Keratinocyte (primary cell): ENCODE data around the gene TMEM132C. TPM values are rescaled to one million over a fixed set of nuclear protein-coding genes. Genes with fewer than 3 reads are reported as not detected.

Source experiments
- DNase-seq: peaks from one replicate; pipeline ENCODE4 v3.0.0-alpha.2; 2011; ENCODE audit warnings: low read depth, missing footprints, low spot score
- FAIRE-seq: peaks from 2 replicates; lab custom pipeline; 2011; peaks lifted over from hg19 to GRCh38; lab: Jason Lieb, UNC
- H2AFZ ChIP-seq: 2 replicates; pipeline ENCODE4 v1.6.0; 2012; ENCODE audit warnings: low read length, control low read depth, inconsistent platforms; ENCODE audit not compliant: control insufficient read depth
- H3K27ac ChIP-seq: 2 replicates; pipeline ENCODE4 v1.5.1; 2011; ENCODE audit warnings: low read length; ENCODE audit not compliant: control insufficient read depth, insufficient read depth
- H3K27me3 ChIP-seq: 3 replicates; pipeline ENCODE4 v1.6.0; 2011; ENCODE audit warnings: low read length; ENCODE audit not compliant: control insufficient read depth, insufficient read depth; ENCODE audit errors: extremely low read depth
- H3K36me3 ChIP-seq, 2 experiments: 2 replicates in 1 of 2; 3 replicates in 1 of 2; pipeline ENCODE4 v1.5.1; 2011; ENCODE audit warnings: low read length in 2 of 2, mild to moderate bottlenecking in 1 of 2; ENCODE audit not compliant: control insufficient read depth in 2 of 2, insufficient read depth in 2 of 2; ENCODE audit errors: extremely low read depth in 1 of 2
- H3K4me1 ChIP-seq: 3 replicates; pipeline ENCODE4 v1.5.1; 2011; ENCODE audit warnings: low read length; ENCODE audit not compliant: control insufficient read depth, insufficient read depth; ENCODE audit errors: extremely low read depth
- H3K4me2 ChIP-seq: 3 replicates; pipeline ENCODE4 v1.6.0; 2011; ENCODE audit warnings: low read depth, low read length; ENCODE audit not compliant: control insufficient read depth, insufficient read depth; ENCODE audit errors: extremely low read depth
- H3K4me3 ChIP-seq, 3 experiments: fragments of 200-600 bp in 1 of 3; sonication (generic) in 1 of 3; 2 replicates in 2 of 3; 3 replicates in 1 of 3; pipeline ENCODE4 v1.5.1; 2011 to 2016; ENCODE audit warnings: low read length in 3 of 3, mild to moderate bottlenecking in 3 of 3, control low read depth in 2 of 3, inconsistent platforms in 1 of 3, low read depth in 1 of 3, mixed read lengths in 1 of 3, mixed run types in 1 of 3, moderate library complexity in 1 of 3; ENCODE audit not compliant: control insufficient read depth in 2 of 3, insufficient read depth in 2 of 3; ENCODE audit errors: extremely low read depth in 1 of 3
- H3K79me2 ChIP-seq: 2 replicates; pipeline ENCODE4 v1.6.0; 2012; ENCODE audit warnings: low read length; ENCODE audit not compliant: control insufficient read depth, insufficient read depth
- H3K9ac ChIP-seq: 3 replicates; pipeline ENCODE4 v1.6.0; 2011; ENCODE audit warnings: low read length; ENCODE audit not compliant: control insufficient read depth, insufficient read depth; ENCODE audit errors: extremely low read depth
- H3K9me1 ChIP-seq: 3 replicates; pipeline ENCODE4 v1.6.0; 2011; ENCODE audit warnings: low read length; ENCODE audit not compliant: control insufficient read depth, insufficient read depth; ENCODE audit errors: extremely low read depth
- H3K9me3 ChIP-seq: 2 replicates; pipeline ENCODE4 v1.5.1; 2012; ENCODE audit warnings: low read depth, low read length; ENCODE audit not compliant: control insufficient read depth
- H4K20me1 ChIP-seq: 3 replicates; pipeline ENCODE4 v1.6.0; 2011; ENCODE audit warnings: low read length; ENCODE audit not compliant: control insufficient read depth, insufficient read depth; ENCODE audit errors: extremely low read depth
- EZH2 ChIP-seq: IDR thresholded peaks from one replicate; pipeline ENCODE4 v1.6.1; 2012; ENCODE audit warnings: inconsistent platforms, mild to moderate bottlenecking, low read length, moderate library complexity
- dilution Hi-C: fragments of 300-500 bp; cut with MboI; formaldehyde crosslinking; loops from one replicate; pipeline ENCODE4 v1.7.0; 2020; ENCODE audit warnings: low sequenced_read_pairs; ENCODE audit not compliant: extremely low pct_ligation_motif_present
- polyA plus RNA-seq, 5 experiments: library from polyadenylated mRNA; depleted of rRNA in 3 of 5; stranded (reverse) in 3 of 5; stranded (forward) in 1 of 5; unstranded in 1 of 5; fragments of >200 nt; gene quantifications; 1 replicate in 1 of 5; 2 replicates in 3 of 5; 3 replicates in 1 of 5; pipeline versions ENCODE4 v1.2.1 to v1.2.3, GENCODE V29; 2011 to 2012; ENCODE audit warnings: missing spikeins in 2 of 5, low read depth in 1 of 5, low replicate concordance in 1 of 5
- TF ChIP-seq, protein P1 (sequence below), 3 experiments: IDR thresholded peaks in 1 of 3; conservative IDR thresholded peaks in 1 of 3; optimal IDR thresholded peaks in 1 of 3; 2 replicates in 2 of 3; 3 replicates in 1 of 3; pipeline versions ENCODE3 to v1.5.1; 2011; ENCODE audit warnings: low read length in 3 of 3, mild to moderate bottlenecking in 3 of 3, moderate library complexity in 2 of 3, control low read depth in 1 of 3, inconsistent platforms in 1 of 3; ENCODE audit not compliant: insufficient read depth in 2 of 3; ENCODE audit errors: extremely low read depth in 1 of 3

Gene TMEM132C
- polyA plus RNA-seq, 1 donor (not counting 4 experiments of a cell fraction or from before 2014, with no cell fraction given), result not detected

DNA sequence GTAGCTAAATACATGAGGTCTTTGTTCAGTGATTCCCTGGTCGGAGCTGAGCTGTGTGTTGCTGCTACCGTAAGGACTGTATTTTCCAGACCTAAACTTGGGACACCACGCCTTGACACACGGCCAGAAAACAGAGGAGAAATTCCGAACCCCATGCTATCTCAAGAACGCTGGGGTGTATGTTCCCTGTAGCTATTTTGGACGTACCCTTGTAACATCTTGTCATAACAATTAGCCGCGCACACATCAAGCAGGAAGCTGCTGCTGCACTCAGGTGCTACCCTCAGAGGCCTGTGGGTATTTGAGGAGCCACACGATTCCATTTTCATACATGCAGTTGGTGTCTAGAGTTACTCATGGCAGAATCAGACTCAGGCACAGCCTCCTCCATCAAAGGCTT, 255.0 kb downstream of the TMEM132C start:
- dilution Hi-C loops, result no loop called here
- Histone ChIP-seq H3K79me2 (no peaks in the 10 kb centered on the region), H2AFZ (no peak overlapping the region), H3K9ac (no peak overlapping the region), H3K36me3 (no peaks in the 10 kb centered on the region), H3K27me3 (no peaks in the 10 kb centered on the region), H3K4me1 (no peaks in the 10 kb centered on the region), H3K27ac (no peak overlapping the region), H3K4me3 (no peak overlapping the region), H3K9me1 (no peaks in the 10 kb centered on the region), H3K4me2 (no peak overlapping the region), H4K20me1 (no peaks in the 10 kb centered on the region), H3K9me3 (peaks cover 2% of the 10 kb centered on the region)
- FAIRE-seq (no peak), DNase-seq (no peak)
- TF ChIP-seq, protein P1, sequence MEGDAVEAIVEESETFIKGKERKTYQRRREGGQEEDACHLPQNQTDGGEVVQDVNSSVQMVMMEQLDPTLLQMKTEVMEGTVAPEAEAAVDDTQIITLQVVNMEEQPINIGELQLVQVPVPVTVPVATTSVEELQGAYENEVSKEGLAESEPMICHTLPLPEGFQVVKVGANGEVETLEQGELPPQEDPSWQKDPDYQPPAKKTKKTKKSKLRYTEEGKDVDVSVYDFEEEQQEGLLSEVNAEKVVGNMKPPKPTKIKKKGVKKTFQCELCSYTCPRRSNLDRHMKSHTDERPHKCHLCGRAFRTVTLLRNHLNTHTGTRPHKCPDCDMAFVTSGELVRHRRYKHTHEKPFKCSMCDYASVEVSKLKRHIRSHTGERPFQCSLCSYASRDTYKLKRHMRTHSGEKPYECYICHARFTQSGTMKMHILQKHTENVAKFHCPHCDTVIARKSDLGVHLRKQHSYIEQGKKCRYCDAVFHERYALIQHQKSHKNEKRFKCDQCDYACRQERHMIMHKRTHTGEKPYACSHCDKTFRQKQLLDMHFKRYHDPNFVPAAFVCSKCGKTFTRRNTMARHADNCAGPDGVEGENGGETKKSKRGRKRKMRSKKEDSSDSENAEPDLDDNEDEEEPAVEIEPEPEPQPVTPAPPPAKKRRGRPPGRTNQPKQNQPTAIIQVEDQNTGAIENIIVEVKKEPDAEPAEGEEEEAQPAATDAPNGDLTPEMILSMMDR (optimal IDR thresholded peaks at IDR 0.05 in 1 of 3, IDR thresholded peaks at IDR 0.05 in 1 of 3, conservative IDR thresholded peaks at IDR 0.05 in 1 of 3; ENCODE audit: extremely low read depth in 1 of 3, insufficient read depth in 2 of 3, low read length in 3 of 3), result no peak
- no peak for TF ChIP-seq EZH2

DNA sequence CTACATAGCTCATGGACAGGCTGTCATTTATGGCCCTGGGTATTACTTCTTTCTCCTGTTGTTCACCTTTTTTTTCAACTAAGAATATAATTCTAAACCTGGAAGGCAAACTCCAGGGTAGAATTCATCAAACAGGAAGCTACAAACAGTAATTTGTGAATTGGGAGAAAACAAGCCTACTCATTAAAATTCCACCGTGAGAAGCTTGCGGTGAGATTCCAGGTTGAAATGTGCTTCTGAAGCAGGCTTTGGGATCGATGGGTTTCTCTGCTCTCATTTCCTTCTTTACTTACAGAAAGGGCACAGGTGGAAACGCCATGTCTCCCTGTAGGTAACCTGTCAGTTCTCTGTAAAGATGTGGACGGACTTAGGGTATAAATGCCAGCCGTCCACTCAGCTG, 257.5 kb downstream of the TMEM132C start:
- no peaks in the 10 kb centered on the region for H3K4me1 ChIP-seq
- no peak overlapping the region for H3K4me3 ChIP-seq
- H3K4me2 ChIP-seq, result no peak overlapping the region
- H3K9ac ChIP-seq, result no peak overlapping the region
- H3K79me2 ChIP-seq, result no peaks in the 10 kb centered on the region
- FAIRE-seq (no peak), DNase-seq (no peak)
- no peaks in the 10 kb centered on the region for H3K27me3 ChIP-seq
- no peaks in the 10 kb centered on the region for H3K9me1 ChIP-seq
- no peak overlapping the region for H3K27ac ChIP-seq
- no peak overlapping the region for H2AFZ ChIP-seq
- TF ChIP-seq EZH2, result no peak
- TF ChIP-seq, protein P1 (optimal IDR thresholded peaks at IDR 0.05 in 1 of 3, IDR thresholded peaks at IDR 0.05 in 1 of 3, conservative IDR thresholded peaks at IDR 0.05 in 1 of 3; ENCODE audit: extremely low read depth in 1 of 3, insufficient read depth in 2 of 3, low read length in 3 of 3), result no peak
- H4K20me1 ChIP-seq, result no peaks in the 10 kb centered on the region
- dilution Hi-C loops, result no loop called here
- no peaks in the 10 kb centered on the region for H3K36me3 ChIP-seq
- H3K9me3 ChIP-seq, result peaks cover 2% of the 10 kb centered on the region
